Measurements from ENCODE around the gene INVS.

DNA sequence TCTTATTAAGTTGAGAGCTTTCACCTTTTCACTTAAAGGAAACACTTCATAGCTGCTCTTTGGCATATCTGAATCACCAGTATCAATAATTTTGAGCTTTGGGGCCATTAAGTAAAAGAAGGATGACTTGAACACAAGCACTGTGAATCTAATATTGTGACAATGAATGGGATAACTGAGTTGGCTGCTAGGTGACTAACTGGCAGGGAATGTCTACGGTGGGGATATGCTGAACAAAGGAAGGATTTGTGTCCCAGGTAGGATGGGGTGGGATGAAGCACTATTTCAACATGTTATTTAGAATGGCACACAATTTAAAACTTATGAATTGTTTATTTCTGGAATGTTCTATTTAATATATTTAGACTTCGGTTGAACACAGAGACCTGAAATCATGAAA, 130.1 kb downstream of the INVS start:
- TF ChIP-seq EZH2 (IDR thresholded peaks at IDR 0.05) (no peak), POLR2AphosphoS5 (IDR thresholded peaks at IDR 0.05; ENCODE audit: borderline replicate concordance, low read depth, low read length) (no peak), FOXP2 (optimal IDR thresholded peaks at IDR 0.05; ENCODE audit: control extremely low read depth, extremely low read length, insufficient read depth) (no peak)
